NT2/D1 (cell line): ENCODE measurements around the gene TRIM32.

Experiments
- DNase-seq: peaks from one replicate; pipeline ENCODE4 v3.0.0-alpha.2; 2011; ENCODE audit warnings: low read depth, low spot score
- H3K27me3 ChIP-seq: 2 replicates; pipeline ENCODE4 v1.6.0; 2011; ENCODE audit warnings: mild to moderate bottlenecking; ENCODE audit not compliant: insufficient read length, insufficient read depth
- H3K36me3 ChIP-seq: 2 replicates; pipeline ENCODE4 v1.6.1; 2011; ENCODE audit warnings: mild to moderate bottlenecking, low read length, mixed read lengths; ENCODE audit not compliant: insufficient read depth, insufficient read length
- H3K4me1 ChIP-seq: 2 replicates; pipeline ENCODE4 v1.5.1; 2011; ENCODE audit not compliant: insufficient read depth, insufficient read length
- H3K4me3 ChIP-seq: 2 replicates; pipeline ENCODE4 v1.5.1; 2011; ENCODE audit warnings: low read depth; ENCODE audit not compliant: insufficient read length
- H3K9ac ChIP-seq: 2 replicates; pipeline ENCODE4 v1.6.0; 2011; ENCODE audit warnings: low read depth; ENCODE audit not compliant: insufficient read length
- H3K9me3 ChIP-seq: 2 replicates; pipeline ENCODE4 v1.5.1; 2011; ENCODE audit warnings: mild to moderate bottlenecking, low read length; ENCODE audit not compliant: insufficient read depth
- SUZ12 ChIP-seq: IDR thresholded peaks from 2 replicates; pipeline ENCODE4 v1.6.1; 2011; ENCODE audit not compliant: insufficient read length, insufficient read depth; ENCODE audit errors: extremely low read depth
- YY1 ChIP-seq: IDR thresholded peaks from 2 replicates; pipeline ENCODE4 v1.6.1; 2011; ENCODE audit not compliant: insufficient read length, insufficient read depth
- ZNF274 ChIP-seq: IDR thresholded peaks from 2 replicates; pipeline ENCODE4 v1.6.1; 2011; ENCODE audit warnings: mild to moderate bottlenecking, low read depth, low read length

The TRIM32 gene

DNA sequence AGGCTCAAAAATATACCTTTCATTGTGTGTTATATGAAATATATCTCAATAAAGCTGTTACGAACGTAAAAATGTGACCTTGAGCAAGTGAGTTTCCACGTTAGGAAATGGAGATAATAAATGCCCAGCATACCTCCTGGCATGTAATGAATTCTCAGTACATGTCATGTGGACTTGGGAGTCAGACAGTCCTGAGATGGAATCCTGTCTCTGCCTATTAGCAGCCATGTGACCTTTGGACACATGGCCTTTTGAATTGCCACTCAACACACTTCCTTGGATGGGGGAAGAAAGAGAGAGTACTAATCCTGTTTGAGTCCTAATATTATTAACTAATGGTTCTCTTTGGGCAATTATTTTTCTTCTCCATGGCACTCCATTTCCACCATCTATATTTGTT, 25.7 kb downstream of the TRIM32 start:
- DNase-seq, result no peak
- Histone ChIP-seq H3K4me1 (peaks cover 4% of the 10 kb centered on the region), H3K9ac (no peak overlapping the region), H3K27me3 (no peaks in the 10 kb centered on the region), H3K9me3 (no peaks in the 10 kb centered on the region), H3K36me3 (no peaks in the 10 kb centered on the region), H3K4me3 (no peak overlapping the region)
- no peak for TF ChIP-seq YY1
- TF ChIP-seq SUZ12, result no peak
- no peak for TF ChIP-seq ZNF274

DNA sequence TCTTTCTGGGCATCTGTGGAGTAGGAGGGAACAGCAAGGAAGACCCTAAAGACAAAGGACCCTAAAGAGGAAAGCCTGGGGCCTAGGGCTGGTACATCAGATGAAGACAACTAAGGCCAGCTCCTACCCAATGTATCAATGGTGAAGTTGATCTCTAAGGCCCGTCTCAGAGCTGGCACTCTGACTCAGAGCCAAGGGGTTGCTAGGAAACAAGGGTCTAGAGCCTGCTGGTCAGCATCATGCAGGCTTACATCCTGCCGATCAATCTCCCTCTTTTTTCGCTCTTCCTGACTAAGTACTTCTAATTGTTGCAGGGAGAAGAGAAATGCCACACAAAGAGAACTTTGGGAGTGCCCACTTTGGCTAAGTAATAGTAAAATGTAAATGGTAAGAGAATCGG, 26.2 kb downstream of the TRIM32 start:
- no peak overlapping the region for H3K4me3 ChIP-seq
- DNase-seq, result no peak
- H3K36me3 ChIP-seq, result no peaks in the 10 kb centered on the region
- H3K27me3 ChIP-seq, result no peaks in the 10 kb centered on the region
- H3K9ac ChIP-seq, result no peak overlapping the region
- no peak for TF ChIP-seq ZNF274
- no peak for TF ChIP-seq SUZ12
- no peak for TF ChIP-seq YY1
- H3K4me1 ChIP-seq, result peaks cover 4% of the 10 kb centered on the region
- H3K9me3 ChIP-seq, result no peaks in the 10 kb centered on the region

GRCh38 chr9:116715751-116716150, 28.6 kb downstream of the TRIM32 start:
- no peak overlapping the region for H3K4me3 ChIP-seq
- H3K4me1 ChIP-seq, result peaks cover 6% of the 10 kb centered on the region
- no peaks in the 10 kb centered on the region for H3K27me3 ChIP-seq
- no peaks in the 10 kb centered on the region for H3K9me3 ChIP-seq
- DNase-seq, result no peak
- H3K9ac ChIP-seq, result no peak overlapping the region
- TF ChIP-seq ZNF274, result no peak
- no peak for TF ChIP-seq YY1
- TF ChIP-seq SUZ12, result no peak
- no peaks in the 10 kb centered on the region for H3K36me3 ChIP-seq

- H3K9ac ChIP-seq, result no peak overlapping the region
- no peak for DNase-seq
Observed at GRCh38 chr9:116716438-116716837, 29.3 kb downstream of the TRIM32 start.

DNA sequence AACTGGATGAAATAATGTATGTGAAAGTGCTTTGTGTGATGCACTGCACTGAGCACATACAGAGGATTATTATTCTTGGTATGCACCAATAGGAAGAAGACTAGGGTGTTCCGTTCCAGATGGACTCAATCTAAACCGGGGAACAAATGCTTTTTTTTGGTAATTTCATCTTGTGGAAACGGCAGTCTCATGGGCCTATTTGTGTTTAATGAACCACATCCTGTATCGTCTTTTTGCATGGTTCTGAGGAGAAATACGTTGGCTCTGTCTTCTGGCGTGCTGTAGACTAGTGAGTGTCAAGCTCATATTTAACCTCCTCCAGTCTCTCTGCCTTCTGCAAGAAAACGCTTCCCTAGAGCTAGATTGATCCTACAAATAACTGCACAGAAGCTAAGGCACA, 30.0 kb downstream of the TRIM32 start:
- no peak for TF ChIP-seq ZNF274
- TF ChIP-seq YY1, result no peak
- no peak for TF ChIP-seq SUZ12
- Histone ChIP-seq H3K4me1 (peaks cover 6% of the 10 kb centered on the region), H3K4me3 (no peak overlapping the region), H3K9ac (no peak overlapping the region), H3K9me3 (no peaks in the 10 kb centered on the region), H3K36me3 (no peaks in the 10 kb centered on the region), H3K27me3 (no peaks in the 10 kb centered on the region)
- DNase-seq, result no peak

More at GRCh38 chr9:116716438-116716837, 29.3 kb downstream of the TRIM32 start:
- Histone ChIP-seq H3K4me1 (peaks cover 6% of the 10 kb centered on the region), H3K27me3 (no peaks in the 10 kb centered on the region), H3K4me3 (no peak overlapping the region), H3K9me3 (no peaks in the 10 kb centered on the region), H3K36me3 (no peaks in the 10 kb centered on the region)
- no peak for TF ChIP-seq YY1
- no peak for TF ChIP-seq ZNF274
- no peak for TF ChIP-seq SUZ12

DNA sequence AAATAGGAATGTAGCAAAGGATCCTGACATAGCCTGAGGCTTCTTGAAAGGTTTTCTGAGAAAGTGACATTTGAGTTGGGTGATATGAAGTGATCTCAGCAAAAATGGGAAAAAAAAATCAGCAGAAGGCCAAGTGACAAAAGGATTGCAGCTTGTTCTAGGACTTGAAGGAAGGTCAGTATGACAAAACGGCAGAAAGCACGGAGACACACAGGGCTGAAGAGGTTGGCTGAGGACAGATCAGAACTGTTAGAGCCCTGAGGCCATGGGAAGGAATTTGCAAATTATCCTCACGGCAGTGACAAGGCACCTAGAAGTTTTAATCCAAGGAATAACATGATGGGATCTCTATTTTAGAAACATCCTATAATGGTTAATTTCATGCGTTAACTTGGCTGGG, 31.0 kb downstream of the TRIM32 start:
- Histone ChIP-seq H3K27me3 (no peaks in the 10 kb centered on the region), H3K4me3 (no peak overlapping the region), H3K4me1 (peaks cover 6% of the 10 kb centered on the region), H3K36me3 (no peaks in the 10 kb centered on the region), H3K9ac (no peak overlapping the region), H3K9me3 (no peaks in the 10 kb centered on the region)
- TF ChIP-seq SUZ12, result no peak
- TF ChIP-seq ZNF274, result no peak
- TF ChIP-seq YY1, result no peak
- DNase-seq, result no peak

DNA sequence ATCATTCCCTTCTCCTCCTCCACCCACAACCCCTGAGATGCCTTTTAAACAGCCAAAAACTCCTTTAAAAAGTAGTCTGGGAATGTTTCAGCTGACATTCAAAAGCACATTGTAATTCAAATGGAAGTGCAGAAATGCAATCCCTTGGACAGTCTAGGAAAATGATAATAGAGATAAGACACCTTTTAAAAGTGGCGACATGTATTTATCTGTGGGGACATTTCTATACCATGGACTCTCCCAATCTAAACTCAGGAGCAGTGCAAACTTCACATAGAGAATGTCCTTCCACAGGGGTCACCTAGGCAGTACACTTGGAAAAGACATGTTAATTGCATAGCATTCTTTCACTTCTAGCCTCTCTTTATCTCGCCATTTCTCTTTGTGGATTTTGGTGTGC, 33.0 kb downstream of the TRIM32 start:
- no peak overlapping the region for H3K9ac ChIP-seq
- peaks cover 6% of the 10 kb centered on the region for H3K4me1 ChIP-seq
- no peaks in the 10 kb centered on the region for H3K9me3 ChIP-seq
- no peak overlapping the region for H3K4me3 ChIP-seq
- DNase-seq, result no peak
- H3K36me3 ChIP-seq, result no peaks in the 10 kb centered on the region
- TF ChIP-seq YY1 (no peak), SUZ12 (no peak), ZNF274 (no peak)
- H3K27me3 ChIP-seq, result no peaks in the 10 kb centered on the region
